ENCODE data around the gene DRC1.

DRC1 gene

DNA sequence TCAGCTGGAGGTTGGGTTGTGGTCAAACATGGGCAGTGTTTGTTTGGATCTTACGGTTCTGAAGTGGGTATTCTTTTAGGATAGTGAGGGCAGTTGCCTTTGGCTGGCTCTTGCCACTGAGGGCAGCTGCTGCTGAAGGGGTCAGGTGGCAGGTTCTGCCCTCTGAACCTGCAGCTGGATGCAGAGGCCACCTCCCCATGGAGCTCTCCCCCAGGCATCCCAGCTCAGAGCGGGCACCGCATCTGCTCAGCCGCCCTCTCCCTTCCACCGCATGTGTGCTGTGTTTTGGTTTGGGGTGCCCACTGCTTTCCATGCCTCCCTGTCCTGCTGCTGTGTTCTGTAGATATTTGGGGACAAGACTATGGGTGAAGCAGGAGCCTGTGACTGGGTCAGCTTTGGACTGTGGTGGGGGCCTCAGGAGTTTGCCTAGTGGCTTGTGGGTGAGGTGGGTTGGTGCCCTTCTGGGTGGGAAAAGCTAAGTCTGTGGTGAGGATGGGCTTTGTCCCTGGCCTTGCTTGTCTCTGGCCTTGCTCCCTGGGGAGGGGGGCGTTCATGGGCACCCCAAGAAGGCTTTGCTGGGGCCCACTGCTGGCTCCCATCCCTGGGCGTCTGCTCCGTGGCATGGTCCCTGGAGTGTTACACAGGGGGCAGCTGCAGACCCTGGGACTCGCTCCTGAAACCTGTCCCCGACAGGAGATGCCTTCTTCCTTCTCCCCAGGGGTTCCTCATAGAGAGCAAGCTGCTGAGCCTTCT, 47.7 kb downstream of the DRC1 start:
- FAIRE-seq: no peak

DNA sequence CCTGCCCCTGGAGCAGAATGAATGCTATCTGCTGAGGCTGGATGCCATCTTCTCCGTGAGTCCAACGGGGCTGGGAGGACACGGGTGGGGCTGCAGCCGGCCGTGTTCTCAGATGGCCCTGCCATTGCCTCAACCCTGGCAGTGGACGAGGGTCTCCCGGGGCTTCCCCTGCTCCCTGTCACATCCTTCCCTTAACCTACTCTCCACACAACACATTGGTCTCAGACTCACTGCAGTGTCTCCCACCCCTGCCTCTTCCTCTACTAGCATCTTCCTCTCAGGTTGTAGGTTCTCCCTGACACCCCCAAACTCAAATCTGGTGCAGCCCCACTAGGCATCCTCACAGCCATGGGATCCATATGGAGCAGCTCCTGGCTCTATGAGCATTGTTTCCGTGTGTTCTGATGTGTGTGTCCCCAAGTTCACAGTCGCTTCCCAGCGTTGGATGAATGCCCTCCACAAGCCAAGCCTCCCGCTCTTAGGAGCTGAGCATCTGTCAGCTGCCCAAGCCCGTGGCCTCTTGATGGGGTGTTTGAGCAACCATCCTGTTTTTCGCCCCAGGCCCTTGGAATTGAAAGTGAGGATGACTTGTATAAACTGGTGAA, 48.4 kb downstream of the DRC1 start:
- no peak for FAIRE-seq

DNA sequence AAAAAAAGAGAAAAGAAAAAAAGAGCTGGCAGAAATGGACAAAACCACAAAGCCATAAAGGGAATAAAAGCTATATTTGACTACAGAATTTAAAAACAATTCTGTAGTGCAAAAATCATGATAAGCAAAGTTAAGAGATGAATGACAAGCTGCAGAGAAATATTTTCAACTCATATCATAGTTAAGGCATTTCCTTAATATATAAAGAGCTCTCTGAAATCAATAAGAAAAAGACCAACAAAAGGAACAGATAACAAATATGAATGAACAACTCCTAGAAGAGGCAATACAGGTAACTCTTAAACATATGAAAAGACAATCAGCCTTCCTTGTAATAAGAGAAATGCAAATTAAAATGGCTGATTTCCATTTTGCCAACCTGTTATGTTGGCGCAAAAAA, 50.0 kb downstream of the DRC1 start:
- FAIRE-seq: no peak

DNA sequence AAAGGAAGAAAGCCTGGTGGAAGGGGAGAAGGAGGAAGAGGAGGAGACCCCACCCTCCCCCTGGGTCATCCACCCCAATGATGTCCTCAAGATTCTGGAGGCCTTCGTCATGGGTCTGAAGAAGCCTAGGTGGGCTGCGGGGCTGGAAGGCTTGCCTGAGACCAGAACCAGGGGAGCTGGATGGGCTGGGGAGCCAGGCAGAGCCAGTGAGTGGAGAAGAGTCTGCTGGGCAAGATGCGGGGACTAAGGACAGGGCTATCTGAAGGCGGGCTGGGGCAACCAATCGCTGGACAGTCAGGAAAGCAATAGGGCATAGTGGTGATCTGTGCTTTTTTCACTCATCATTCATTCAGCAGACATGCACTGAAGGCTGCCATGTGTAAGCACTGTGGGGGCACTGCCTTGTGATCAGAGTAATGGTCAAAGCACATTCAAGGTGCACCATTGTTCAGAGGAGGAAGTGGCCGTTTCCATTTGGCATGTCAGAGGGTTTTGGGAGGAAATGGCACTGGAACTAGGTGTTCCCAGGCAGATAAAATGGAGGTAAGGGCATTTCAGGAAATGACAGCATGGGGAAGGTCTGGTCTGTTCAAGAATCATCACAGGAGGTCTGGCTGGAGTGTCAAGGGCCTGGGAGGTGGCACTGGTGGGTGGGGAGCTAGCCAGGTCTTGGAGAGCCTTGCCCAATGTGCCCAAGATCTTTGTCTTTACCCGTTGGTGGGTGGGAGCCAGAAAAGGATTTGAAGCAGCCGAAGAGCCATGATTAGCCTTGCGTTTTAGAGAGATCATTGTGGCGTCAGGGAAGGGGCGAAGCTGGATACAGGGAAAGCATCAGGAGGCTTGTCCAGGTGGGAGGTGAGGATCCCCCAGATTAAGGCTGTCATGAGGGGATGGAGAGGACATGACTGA, 52.0 kb downstream of the DRC1 start:
- no peak for FAIRE-seq

DNA sequence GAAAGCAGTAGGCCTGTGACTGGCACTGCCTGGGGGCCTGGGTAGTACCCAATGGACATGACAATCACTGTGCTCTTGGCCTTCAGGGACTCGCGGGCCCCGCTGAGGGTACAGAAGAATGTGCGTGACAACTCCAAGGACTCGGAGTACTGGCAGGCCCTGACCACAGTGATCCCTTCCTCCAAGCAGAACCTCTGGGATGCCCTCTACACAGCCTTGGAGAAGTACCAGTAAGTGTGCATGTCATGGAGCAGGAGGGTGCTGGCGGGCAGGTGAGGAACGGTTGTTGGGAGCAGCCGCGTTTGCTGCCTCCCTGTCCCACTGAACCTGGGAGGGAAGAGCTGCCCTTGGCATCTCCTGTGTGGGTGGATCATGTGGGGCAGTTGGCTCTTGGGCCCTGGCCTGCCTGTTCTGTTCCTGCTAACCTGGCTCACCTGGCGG, 52.9 kb downstream of the DRC1 start:
- FAIRE-seq: no peak

DNA sequence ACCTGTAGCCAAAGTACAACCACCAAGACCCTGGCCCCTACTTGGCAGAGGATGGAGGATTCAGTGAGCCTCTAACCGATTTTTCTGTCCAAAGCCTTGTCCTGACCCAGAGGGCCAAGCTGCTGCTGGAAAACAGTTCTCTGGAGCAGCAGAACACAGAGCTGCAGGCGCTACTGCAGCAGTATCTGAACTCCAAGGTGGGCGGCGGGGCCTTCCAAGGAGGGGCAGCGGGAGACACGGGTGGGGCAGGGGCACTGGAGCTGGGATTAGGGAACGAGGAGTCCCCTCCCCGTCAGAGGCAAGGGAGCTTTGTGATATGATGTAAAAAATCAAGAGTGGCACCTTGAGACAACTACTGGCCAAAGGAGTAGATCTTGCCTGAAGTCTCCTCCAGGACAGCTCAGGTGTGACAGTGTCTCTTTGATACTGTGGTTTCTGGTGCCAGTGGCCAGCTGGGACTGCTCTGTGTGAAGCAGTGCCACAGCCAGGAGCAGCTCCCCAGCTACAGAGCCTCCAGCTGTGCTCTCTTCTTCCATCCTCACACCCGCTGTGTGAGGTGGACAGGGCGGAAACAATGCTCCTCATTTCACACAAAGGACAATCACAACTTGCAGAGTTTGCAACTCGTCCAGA, 53.4 kb downstream of the DRC1 start:
- FAIRE-seq: no peak

DNA sequence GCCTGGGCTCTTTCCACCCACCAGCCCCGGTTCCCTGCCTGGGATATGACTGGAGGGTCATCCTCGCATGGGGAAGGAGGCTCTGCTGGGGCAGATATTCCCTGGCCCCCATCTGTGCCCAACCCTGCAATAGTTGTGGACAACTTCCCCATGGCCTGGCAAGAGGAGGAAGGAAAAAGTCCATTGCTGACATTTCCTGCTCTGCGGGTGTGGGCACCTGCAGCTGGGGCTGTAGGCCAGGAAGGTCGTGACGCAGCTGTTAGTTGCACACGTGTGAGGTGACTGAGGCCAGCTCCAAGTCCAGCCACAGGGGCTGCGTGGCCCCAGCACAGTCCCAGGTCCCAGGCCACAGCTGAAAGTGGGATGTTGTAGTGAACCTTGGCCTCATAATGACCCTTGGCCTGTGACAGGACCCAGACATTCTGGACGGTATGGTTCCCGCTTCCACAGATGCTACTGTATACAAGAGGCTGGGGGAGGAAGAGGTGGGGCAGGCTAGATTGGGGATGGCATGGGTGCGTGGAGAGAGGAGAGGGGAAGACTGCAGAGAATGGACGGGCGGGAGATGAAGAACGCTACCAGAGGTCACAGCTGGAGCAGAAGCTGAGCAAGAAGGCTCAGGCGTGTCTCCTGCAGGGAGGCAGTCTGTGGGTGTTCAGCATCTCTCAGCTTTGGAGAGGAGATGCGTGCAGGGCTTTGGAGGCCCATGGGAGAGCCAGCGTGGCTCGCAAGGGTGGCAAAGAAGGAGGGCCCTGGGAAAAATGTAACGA, 54.1 kb downstream of the DRC1 start:
- FAIRE-seq: no peak

DNA sequence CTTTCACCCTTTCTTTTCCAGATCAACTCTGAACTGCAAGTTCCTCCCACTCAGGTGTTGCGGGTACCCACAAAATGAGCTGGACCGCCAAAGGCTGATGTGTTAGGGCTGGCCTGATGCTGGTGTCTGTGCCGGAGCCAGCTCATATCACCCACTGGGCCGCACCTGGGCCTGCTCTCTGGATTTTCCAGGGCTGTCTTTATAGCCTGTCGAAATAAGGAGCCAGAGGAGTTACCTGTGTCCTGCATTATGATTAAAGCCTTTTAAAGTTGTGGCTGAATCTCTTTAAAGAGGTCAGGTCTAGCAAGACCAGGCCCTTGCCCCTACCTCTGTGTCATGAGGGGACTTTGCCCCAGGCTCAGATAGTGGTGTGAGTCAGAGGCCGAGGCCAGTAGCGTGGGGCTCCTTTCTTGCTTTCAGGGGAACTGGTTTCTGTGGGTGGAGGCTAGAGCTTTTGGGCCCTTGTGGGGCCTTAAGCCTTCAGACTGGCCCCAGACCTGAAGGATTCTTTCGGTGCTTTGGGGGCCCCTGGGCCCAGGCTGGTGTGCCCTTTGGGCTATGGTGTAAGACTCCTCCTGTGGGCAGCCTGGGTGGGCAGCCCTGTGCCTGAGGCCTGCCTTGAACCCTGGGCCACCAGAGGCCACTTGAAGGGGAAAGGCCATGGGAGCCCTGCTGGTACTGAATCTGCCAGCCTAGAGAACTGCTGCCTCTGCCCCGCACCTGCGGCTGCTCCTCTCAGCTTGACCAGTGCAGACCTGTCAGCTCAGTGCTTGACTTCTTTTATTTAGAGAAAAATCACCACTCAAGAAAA, 54.9 kb downstream of the DRC1 start:
- no peak for FAIRE-seq

DNA sequence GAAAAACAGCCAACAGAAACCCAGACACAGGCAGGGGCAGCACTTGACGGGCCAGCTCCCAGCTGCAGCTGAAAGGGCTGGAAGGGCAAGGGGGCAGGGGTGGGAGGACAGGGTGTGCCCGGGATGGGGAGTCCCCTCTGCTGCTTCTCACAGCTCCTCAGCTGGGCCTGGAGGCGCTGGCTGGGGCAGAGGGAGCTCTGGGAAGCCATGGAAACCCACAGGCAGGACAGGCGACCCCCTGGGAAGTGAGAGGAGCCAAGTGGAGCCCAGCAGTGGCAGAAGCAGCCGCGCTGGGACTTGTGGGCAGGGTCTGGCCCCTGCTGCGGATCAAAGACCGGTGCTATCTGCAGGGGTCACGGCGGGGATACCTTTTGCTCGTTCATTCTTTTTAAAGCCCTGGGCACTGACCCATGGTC, 55.5 kb downstream of the DRC1 start:
- FAIRE-seq: no peak

DNA sequence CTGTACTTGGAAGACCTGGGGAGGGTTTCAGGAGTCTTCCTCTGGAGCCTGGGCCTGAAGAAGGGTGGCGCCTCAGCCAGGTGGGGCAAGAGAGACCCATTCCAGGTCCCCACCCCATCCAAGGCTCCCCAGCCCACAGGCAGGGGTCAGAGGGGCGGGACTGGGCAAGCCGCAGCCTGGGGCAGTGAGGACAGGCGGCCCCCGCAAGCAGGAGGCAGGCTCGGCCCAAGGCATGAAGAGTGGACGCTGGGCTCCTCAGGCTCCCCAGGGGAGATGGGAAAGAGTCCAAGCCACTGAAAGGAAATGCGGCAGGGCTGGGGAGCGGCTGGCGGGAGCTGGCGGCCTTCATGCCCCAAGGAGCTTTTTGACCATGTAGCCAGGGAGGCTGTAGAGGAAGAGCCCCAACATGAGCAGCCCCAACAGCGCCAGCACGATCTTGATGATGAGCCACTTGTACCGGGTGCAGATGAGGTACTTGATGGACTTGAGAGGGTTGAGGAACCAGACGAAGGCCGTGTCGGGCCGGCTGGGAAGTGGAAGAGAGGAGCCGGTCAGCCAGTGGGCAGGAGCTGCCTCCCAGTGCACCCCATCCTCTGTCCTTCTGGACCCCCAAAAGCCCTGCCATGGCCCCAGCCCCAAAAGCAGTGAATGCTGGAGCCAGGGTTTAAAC, 56.1 kb downstream of the DRC1 start:
- FAIRE-seq: no peak

DNA sequence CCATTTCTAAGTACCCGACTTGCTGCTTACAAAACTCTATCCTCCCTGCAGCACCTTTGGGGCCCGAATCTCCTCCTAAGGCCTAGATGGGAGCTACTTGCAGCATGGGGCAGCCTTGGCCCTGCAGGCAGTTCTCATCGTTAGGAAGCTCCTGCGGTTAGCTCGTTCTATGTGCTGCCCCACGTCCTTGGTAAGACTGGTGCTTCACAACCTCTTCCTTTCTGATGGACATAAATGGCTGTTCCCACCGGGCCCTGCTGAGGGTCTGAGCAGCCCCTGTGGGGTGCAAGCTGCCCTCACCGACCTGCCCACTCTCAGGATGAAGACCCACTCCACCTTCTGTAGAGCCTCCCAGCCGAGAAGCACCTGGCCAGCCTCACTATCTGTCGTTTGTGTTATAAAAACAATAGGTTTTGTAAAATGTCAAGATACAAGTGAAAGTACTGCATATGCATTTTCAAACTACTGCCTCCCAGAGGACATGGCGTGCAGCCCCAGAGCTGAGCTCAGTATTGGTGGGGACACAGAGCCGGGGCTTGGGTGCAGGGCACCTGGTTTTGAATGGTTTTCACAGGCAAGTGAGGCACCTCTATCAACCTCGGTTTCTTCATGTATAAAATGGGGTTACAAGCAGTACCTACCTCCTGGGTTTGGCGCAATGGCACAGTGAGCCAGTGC, 56.8 kb downstream of the DRC1 start:
- FAIRE-seq: no peak

DNA sequence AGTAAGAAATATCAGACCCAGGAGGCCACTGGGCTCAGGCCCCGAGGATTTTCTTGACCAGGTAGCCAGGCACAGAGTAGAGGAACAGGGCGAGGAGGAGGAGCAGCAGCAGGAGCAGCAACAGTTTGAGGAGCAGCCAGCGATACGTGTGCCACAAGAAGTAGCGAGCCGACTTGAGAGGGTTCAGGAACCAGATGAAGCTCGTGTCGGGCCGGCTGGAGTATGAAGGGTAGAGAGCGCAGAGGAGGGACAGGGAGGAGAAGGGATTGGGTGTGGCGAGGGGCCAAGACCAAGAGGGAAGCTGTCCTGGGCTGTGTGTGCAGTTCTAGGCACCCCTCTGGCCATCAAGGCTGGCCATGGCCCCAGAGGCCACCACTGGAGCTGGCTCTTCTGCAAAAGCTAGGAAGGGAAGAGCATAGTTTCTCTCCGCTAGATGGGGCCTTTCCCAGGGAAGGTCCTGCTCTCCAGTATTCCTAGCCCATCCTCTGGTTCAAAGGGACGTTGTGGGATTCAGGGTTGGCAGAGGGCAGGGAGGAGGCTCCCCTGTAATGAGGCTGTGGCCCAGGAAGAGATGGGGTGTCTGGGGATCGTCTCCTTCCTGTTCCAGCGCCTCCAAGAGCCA, 58.4 kb downstream of the DRC1 start:
- FAIRE-seq: no peak

DNA sequence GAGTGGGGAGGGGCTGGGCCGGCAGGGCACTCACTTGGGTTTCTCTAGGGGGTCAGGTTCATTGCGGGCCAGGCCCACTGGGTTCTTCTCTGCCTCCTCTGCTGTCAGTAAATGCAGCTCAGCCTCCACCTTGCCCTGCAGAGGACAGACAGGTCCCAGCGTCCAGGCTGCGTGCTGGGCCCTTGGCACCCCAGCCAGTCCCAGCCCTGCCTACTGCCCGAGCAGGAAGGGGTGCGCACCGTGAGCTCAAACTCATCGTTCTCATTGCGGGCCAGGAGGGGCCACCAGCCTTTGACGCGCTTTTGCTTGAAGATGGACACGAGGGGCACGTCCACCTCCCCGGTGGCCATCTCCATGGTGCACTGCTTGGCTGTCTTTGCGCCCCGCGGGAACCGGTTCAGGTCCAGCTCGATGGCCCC, 58.9 kb downstream of the DRC1 start:
- FAIRE-seq: no peak

DNA sequence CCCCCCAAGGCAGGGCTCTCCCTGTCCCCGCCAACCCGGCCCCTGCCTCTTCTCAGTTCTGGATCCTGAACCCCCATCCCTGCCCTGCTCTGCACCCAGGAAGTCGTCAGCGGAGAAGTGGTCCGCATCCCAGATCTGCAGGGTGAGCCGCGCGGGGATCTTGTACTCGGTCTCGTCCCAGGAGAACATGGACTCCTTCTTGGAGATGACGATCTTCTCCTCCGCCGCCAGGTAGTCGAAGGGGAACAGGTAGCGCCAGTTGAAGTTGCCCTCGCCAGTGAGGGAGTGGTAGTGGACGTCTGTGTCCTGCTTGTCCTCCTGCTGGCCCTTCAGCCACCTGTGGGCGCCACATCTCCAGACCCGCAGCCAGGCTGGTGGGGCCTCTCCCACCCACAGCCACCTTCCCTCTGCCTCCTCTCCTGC, 59.9 kb downstream of the DRC1 start:
- FAIRE-seq: no peak

DNA sequence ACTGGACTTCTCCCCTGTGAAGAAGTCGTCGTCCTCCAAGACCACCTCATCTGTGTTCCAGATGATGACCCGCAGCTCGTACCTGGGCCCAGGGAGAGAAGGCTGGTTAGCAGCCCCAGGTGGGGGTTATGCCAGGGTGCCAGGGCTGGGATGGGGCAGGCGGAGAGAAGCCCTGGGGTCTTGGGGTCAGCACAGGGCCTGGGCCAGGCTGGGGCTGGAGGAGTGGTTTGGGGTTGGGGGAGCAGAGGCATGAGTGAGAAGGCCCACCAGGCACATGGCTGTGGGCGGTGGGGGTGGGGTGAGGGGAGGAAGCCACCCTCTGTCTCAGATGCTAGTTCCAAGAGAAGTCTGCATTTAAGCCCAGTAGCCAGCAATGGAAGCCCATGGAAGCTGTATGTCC, 60.4 kb downstream of the DRC1 start:
- no peak for FAIRE-seq

DNA sequence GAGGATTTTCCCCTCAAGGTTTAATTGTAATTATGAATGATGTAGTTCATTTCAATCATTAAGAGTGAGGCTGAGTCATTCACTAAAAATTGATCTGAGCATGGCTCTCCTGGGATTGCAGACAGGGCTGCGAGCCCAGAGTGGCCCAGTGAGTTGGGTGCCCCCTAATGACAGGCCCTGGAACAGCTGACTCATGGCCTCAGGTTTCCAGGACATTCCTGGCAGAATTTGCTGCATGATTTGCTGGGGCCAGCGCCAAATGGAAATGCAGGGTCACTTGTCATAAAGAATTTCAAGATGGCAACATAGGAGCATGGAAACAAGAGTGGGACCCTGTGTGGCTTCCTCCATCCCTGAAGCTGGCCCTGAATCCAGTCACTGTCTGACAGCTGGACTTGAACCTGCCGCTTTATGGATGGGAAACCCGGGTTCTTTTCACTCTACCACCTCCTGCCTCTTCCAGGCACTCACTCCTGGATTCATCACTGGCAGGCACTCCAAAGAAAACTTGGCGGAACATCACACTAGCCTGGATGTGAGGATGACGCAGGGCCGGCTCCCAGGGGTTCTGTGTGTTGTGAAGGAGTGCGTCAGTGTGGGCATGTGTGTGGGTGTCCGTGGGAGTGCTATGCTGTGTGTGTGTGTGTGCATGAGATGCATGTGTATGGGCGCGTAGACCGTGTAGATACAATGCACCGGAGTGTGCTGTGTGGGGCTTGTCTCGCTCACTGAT, 61.0 kb downstream of the DRC1 start:
- FAIRE-seq: no peak

DNA sequence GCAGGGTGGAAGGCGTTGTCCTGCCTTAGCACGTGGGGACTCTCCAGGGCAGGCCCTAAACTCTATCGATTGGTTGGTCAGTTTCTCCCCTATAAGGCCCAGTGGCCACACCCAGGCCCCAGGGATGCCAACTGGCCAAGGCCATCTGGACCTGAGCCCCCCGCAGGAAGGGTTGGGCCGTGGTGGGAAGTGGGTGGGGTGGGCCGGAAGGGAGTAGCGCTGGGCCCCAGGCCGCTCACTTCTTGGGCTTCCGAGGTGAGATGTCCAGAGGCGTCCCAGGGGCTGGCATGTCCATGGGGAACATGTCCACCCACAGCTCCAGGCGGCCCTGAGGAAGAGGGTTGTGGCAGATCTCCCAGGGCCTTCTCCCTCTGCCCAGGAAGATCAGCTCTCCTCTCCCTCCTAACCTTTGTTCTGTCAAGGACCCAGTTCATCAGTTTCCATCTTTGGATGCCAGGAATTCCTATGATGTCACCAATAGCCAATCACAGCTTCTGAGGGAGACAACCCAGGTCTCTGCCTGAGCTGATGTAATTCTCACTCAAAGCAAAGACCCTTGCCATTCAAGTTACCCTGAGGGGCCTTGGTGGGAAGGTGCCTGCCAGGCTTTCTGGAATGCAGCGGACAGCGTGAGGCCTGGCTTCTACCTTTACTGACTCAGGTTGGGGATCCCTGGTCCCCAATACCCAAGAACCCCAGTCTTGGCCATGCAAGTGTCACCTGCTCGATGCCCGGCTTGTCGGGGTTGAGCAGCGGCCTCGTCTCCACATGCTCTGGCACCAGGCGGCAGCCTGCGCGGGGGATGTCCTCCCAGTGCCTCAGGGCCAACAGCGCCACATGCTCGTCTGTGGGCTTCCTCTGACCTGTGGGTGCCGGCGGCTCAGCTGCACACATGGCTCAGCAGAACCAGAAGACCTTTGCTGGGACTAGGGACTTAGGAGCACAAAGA, 61.8 kb downstream of the DRC1 start:
- FAIRE-seq: no peak

Data from TTC549 (cell line).